Endothelial cell of umbilical vein (primary cell): Measurements from ENCODE around the gene SLFN14. TPM values are rescaled to one million over a fixed set of nuclear protein-coding genes. Genes with fewer than 3 reads are reported as not detected.

Experiments
- BruUV-seq: library from RNA; stranded (reverse); fragments of 400-500 nt; replicated peaks from 2 replicates; lab custom pipeline; 2021; lab: Mats Ljungman, UMichigan
- CTCF ChIA-PET: fragments of 300-600, 350-600 bp; sonication (Branson Sonifier 250); formaldehyde crosslinking; loops from one replicate; lab custom pipeline; 2021; ENCODE audit warnings: antibody characterized with exemption, inconsistent platforms; lab: Charles Lee
- POLR2A ChIA-PET: fragments of 300-600, 350-600 bp; sonication (Branson Sonifier 250); formaldehyde crosslinking; loops from one replicate; lab custom pipeline; 2021; ENCODE audit warnings: antibody characterized with exemption, inconsistent platforms; lab: Charles Lee
- DNase-seq: peaks from one replicate; pipeline ENCODE4 v3.0.0-alpha.2; 2011; ENCODE audit warnings: low read depth, low spot score
- FAIRE-seq: peaks from 2 replicates; lab custom pipeline; 2011; peaks lifted over from hg19 to GRCh38; lab: Jason Lieb, UNC
- H2AFZ ChIP-seq: 2 replicates; pipeline ENCODE4 v1.6.0; 2012; ENCODE audit warnings: low read depth, low read length, control low read depth, inconsistent platforms
- H3K27ac ChIP-seq: 2 replicates; pipeline ENCODE4 v1.5.1; 2011; ENCODE audit warnings: low read depth, mild to moderate bottlenecking, control low read depth, low read length, moderate library complexity; ENCODE audit not compliant: insufficient read depth
- H3K27me3 ChIP-seq, 2 experiments: 2 replicates each; pipeline versions ENCODE4 v1.6.0 to v1.6.1; 2011; ENCODE audit warnings: low read length in 2 of 2, mixed read lengths in 1 of 2; ENCODE audit not compliant: control insufficient read depth in 2 of 2, insufficient read depth in 2 of 2
- H3K36me3 ChIP-seq, 2 experiments: 2 replicates in 1 of 2; 3 replicates in 1 of 2; pipeline ENCODE4 v1.5.1; 2011; ENCODE audit warnings: low read length in 2 of 2, mild to moderate bottlenecking in 1 of 2, moderate library complexity in 1 of 2; ENCODE audit not compliant: control insufficient read depth in 2 of 2, insufficient read depth in 2 of 2; ENCODE audit errors: extremely low read depth in 1 of 2
- H3K4me1 ChIP-seq: 3 replicates; pipeline ENCODE4 v1.5.1; 2011; ENCODE audit warnings: mild to moderate bottlenecking, low read length; ENCODE audit not compliant: control insufficient read depth, insufficient read depth; ENCODE audit errors: extremely low read depth
- H3K4me2 ChIP-seq: 2 replicates; pipeline ENCODE4 v1.6.1; 2011; ENCODE audit warnings: low read length, control low read depth, mixed read lengths; ENCODE audit not compliant: insufficient read depth
- H3K4me3 ChIP-seq, 3 experiments: fragments of 200-600 bp in 1 of 3; sonication (generic), shearing (Covaris generic) in 1 of 3; replicated peaks in 1 of 3; 2 replicates each; pipeline ENCODE4 v1.5.1; 2011 to 2016; ENCODE audit warnings: control low read depth in 3 of 3, low read length in 3 of 3, mild to moderate bottlenecking in 2 of 3, inconsistent platforms in 1 of 3, low read depth in 1 of 3, moderate library complexity in 1 of 3; ENCODE audit not compliant: insufficient read depth in 1 of 3
- H3K79me2 ChIP-seq: 2 replicates; pipeline ENCODE4 v1.6.0; 2012; ENCODE audit warnings: low read length, inconsistent platforms; ENCODE audit not compliant: control insufficient read depth, insufficient read depth
- H3K9ac ChIP-seq: replicated peaks from 2 replicates; pipeline ENCODE3; 2011; ENCODE audit warnings: low read length, control low read depth; ENCODE audit not compliant: insufficient read depth; ENCODE audit errors: extremely low read depth
- H3K9me1 ChIP-seq: replicated peaks from 3 replicates; pipeline ENCODE4 v1.6.0; 2011; ENCODE audit warnings: mild to moderate bottlenecking, low read length; ENCODE audit not compliant: control insufficient read depth, insufficient read depth; ENCODE audit errors: extremely low read depth
- H3K9me3 ChIP-seq: replicated peaks from 2 replicates; pipeline ENCODE4 v1.5.1; 2012; ENCODE audit warnings: low read length, inconsistent platforms; ENCODE audit not compliant: control insufficient read depth, insufficient read depth
- H4K20me1 ChIP-seq: replicated peaks from 2 replicates; pipeline ENCODE3; 2011; ENCODE audit warnings: mild to moderate bottlenecking, low read length; ENCODE audit not compliant: control insufficient read depth, insufficient read depth; ENCODE audit errors: extremely low read depth
- EZH2 ChIP-seq: IDR thresholded peaks from 2 replicates; pipeline ENCODE4 v1.6.1; 2012; ENCODE audit warnings: borderline replicate concordance, low read depth, mild to moderate bottlenecking, moderate library complexity, low read length, inconsistent platforms; ENCODE audit not compliant: severe bottlenecking
- FOS ChIP-seq: IDR thresholded peaks from 2 replicates; pipeline ENCODE4 v1.6.1; 2011; ENCODE audit warnings: mild to moderate bottlenecking, low read length, moderate library complexity, borderline replicate concordance; ENCODE audit not compliant: insufficient read depth
- GATA2 ChIP-seq: IDR thresholded peaks from 2 replicates; pipeline ENCODE4 v1.7.0; 2011; ENCODE audit warnings: low read depth, mild to moderate bottlenecking, moderate library complexity, mixed read lengths, low read length; ENCODE audit not compliant: insufficient read length, insufficient read depth
- JUN ChIP-seq: IDR thresholded peaks from 2 replicates; pipeline ENCODE4 v1.6.1; 2011; ENCODE audit warnings: borderline replicate concordance, low read depth; ENCODE audit not compliant: insufficient read length, insufficient read depth
- MYC ChIP-seq: IDR thresholded peaks from one replicate; pipeline ENCODE4 v1.6.1; 2011; ENCODE audit warnings: mild to moderate bottlenecking, low read depth, low read length
- POLR2A ChIP-seq: IDR thresholded peaks from 2 replicates; pipeline ENCODE4 v1.6.1; 2012; ENCODE audit warnings: low read depth, mild to moderate bottlenecking, control low read depth, low read length
- POLR2AphosphoS5 ChIP-seq: IDR thresholded peaks from 2 replicates; pipeline ENCODE4 v1.6.1; 2012; ENCODE audit warnings: low read depth, mild to moderate bottlenecking, control low read depth, low read length, moderate library complexity; ENCODE audit not compliant: insufficient read depth
- dilution Hi-C: fragments of 300-500 bp; cut with MboI; formaldehyde crosslinking; loops from one replicate; pipeline ENCODE4 v1.15.0; 2019; ENCODE audit warnings: low sequenced_read_pairs; ENCODE audit not compliant: extremely low pct_ligation_motif_present
- intact Hi-C: fragments of 100-400 bp; cut with micrococcal nuclease; formaldehyde crosslinking; loops from one replicate; pipeline ENCODE4 v1.10.0; 2022
- polyA plus RNA-seq, 4 experiments: library from polyadenylated mRNA; depleted of rRNA in 3 of 4; stranded (reverse) in 3 of 4; unstranded in 1 of 4; fragments of >200 nt; gene quantifications; 2 replicates each; pipeline versions ENCODE4 v1.2.1 to v1.2.3, GENCODE V29; 2011 to 2012; ENCODE audit warnings: missing spikeins in 1 of 4
- total RNA-seq: library from RNA; stranded (reverse); gene quantifications from 2 replicates; pipeline ENCODE4 v1.2.3, GENCODE V29; 2021
- TF ChIP-seq, protein P1 (sequence below): IDR thresholded peaks from 2 replicates; pipeline ENCODE4 v1.6.1; 2011; ENCODE audit not compliant: insufficient read depth, insufficient read length
- TF ChIP-seq, protein P2 (sequence below), 2 donors: IDR thresholded peaks; 1 replicate in 1 of 2; 2 replicates in 1 of 2; pipeline ENCODE4 v1.5.1; 2011; ENCODE audit warnings: low read length in 2 of 2, mild to moderate bottlenecking in 2 of 2, moderate library complexity in 2 of 2, control low read depth in 1 of 2, inconsistent platforms in 1 of 2, low read depth in 1 of 2; ENCODE audit not compliant: insufficient read depth in 1 of 2; ENCODE audit errors: extremely low read depth in 1 of 2

Gene SLFN14
- total and polyA plus RNA-seq, 2 donors (not counting 3 experiments of a cell fraction or from before 2014, with no cell fraction given): not detected

DNA sequence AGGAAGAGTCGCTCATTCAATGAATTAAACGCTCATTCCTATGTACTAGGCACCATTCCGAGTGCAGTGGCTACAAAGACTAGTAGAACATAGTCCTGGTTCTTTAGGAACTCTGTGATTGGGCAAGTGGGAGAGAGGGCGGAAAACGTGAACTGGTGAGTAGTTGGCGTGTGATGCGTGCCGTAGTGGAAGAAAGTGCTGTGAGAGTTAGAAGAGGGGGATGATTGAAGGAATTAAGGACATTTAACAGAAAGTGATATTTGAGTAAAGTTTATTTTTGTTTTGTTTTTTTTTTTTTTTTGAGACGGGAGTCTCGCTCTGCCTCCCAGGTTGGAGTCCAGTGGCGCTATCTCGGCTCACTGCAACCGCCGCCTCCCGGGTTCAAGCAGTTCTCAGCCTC lies 7.9 kb upstream of the SLFN14 start:
- no TSS peak for BruUV-seq
- H3K9ac ChIP-seq: peak overlapping the region; percentile 86
- DNase-seq (peak; percentile 54), FAIRE-seq (peak; percentile 70)
- H2AFZ ChIP-seq: peak overlapping the region; percentile 62
- H3K9me1 ChIP-seq: no peaks in the 10 kb centered on the region
- H3K27me3 ChIP-seq: peaks cover 7 to 12% of the 10 kb centered on the region in 2 experiments
- dilution Hi-C loops (no loop called here), intact Hi-C loops (loop anchor here (1.0 kb wide), 3 partner anchors 10 to 135 kb away; partner anchors contain the start of genes AP2B1 and PEX12)
- H3K36me3 ChIP-seq: peaks cover 0 to 2% of the 10 kb centered on the region in 2 experiments
- TF ChIP-seq, protein P1, sequence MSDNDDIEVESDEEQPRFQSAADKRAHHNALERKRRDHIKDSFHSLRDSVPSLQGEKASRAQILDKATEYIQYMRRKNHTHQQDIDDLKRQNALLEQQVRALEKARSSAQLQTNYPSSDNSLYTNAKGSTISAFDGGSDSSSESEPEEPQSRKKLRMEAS: no peak
- no peak for TF ChIP-seq GATA2
- TF ChIP-seq JUN: no peak
- no peak for TF ChIP-seq EZH2
- TF ChIP-seq POLR2AphosphoS5: no peak
- TF ChIP-seq FOS: no peak
- H4K20me1 ChIP-seq: no peaks in the 10 kb centered on the region
- peaks cover 30% of the 10 kb centered on the region for H3K79me2 ChIP-seq
- H3K9me3 ChIP-seq: no peaks in the 10 kb centered on the region
- CTCF ChIA-PET: interaction anchor here (1.2 to 2.2 kb wide), 3 partner anchors 10 to 29 kb away, joined by 3 to 12 read pairs (median 7); partner anchors contain the start of gene PEX12
- H3K4me1 ChIP-seq: peaks cover 10% of the 10 kb centered on the region
- POLR2A ChIA-PET: interaction anchor here (1.1 kb wide), 1 partner anchor 10 kb away, joined by 5 read pairs; the partner anchor contains the start of gene PEX12
- H3K27ac ChIP-seq: peak overlapping the region; percentile 83
- peak overlapping the region; percentile 72 to 94 (median 72) for H3K4me3 ChIP-seq
- H3K4me2 ChIP-seq: peak overlapping the region; percentile 94

DNA sequence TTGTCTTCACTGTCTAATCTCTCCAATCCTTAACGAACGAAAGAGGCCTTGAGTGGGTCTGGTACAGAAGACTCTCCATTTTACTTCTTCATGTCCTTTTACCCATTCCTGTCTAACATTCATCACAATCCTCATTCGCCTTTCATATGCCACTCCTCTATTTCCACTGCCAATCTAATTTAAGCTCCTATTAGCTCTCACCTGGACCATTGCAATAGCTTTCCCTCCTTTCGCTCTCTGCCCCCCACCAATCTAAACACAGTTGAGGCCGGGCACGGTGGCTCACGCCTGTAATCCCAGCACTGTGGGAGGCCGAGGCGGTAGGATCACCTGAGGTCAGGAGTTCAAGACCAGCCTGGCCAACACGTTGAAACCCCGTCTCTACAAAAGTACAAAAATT lies 6.3 kb upstream of the SLFN14 start:
- no peaks in the 10 kb centered on the region for H3K9me3 ChIP-seq
- H3K27me3 ChIP-seq: peaks cover 7 to 12% of the 10 kb centered on the region in 2 experiments
- H3K9me1 ChIP-seq: no peaks in the 10 kb centered on the region
- peaks cover 10% of the 10 kb centered on the region for H3K4me1 ChIP-seq
- DNase-seq (no peak), FAIRE-seq (no peak)
- no peak overlapping the region for H3K4me3 ChIP-seq
- no peaks in the 10 kb centered on the region for H3K36me3 ChIP-seq
- dilution Hi-C loops: no loop called here
- no peak overlapping the region for H3K9ac ChIP-seq
- peak overlapping the region; percentile 19 for H3K4me2 ChIP-seq
- H3K79me2 ChIP-seq: peaks cover 30% of the 10 kb centered on the region
- H2AFZ ChIP-seq: peak overlapping the region; percentile 48
- H3K27ac ChIP-seq: no peak overlapping the region
- POLR2A ChIA-PET: no interaction called here
- intact Hi-C loops: loop anchor here (1.0 kb wide), 1 partner anchor 24 kb away; no protein-coding TSS in a partner anchor
- no peak for TF ChIP-seq MYC
- TF ChIP-seq FOS: no peak
- TF ChIP-seq, protein P2, sequence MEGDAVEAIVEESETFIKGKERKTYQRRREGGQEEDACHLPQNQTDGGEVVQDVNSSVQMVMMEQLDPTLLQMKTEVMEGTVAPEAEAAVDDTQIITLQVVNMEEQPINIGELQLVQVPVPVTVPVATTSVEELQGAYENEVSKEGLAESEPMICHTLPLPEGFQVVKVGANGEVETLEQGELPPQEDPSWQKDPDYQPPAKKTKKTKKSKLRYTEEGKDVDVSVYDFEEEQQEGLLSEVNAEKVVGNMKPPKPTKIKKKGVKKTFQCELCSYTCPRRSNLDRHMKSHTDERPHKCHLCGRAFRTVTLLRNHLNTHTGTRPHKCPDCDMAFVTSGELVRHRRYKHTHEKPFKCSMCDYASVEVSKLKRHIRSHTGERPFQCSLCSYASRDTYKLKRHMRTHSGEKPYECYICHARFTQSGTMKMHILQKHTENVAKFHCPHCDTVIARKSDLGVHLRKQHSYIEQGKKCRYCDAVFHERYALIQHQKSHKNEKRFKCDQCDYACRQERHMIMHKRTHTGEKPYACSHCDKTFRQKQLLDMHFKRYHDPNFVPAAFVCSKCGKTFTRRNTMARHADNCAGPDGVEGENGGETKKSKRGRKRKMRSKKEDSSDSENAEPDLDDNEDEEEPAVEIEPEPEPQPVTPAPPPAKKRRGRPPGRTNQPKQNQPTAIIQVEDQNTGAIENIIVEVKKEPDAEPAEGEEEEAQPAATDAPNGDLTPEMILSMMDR (IDR thresholded peaks at IDR 0.05; ENCODE audit: extremely low read depth in 1 of 2, insufficient read depth in 1 of 2, low read depth in 1 of 2, low read length in 2 of 2): no peak
- TF ChIP-seq JUN: no peak
- no peak for TF ChIP-seq GATA2
- no peak for TF ChIP-seq POLR2A
- TF ChIP-seq EZH2: no peak
- TF ChIP-seq, protein P1: no peak
- TF ChIP-seq POLR2AphosphoS5: no peak
- no TSS peak for BruUV-seq
- no peaks in the 10 kb centered on the region for H4K20me1 ChIP-seq
- CTCF ChIA-PET: interaction anchor here (1.4 to 2.2 kb wide), 2 partner anchors 22 to 27 kb away, joined by 3 to 12 read pairs; no protein-coding TSS in a partner anchor
